Measurements from ENCODE around the gene NHERF2. TPM values are rescaled to one million over a fixed set of nuclear protein-coding genes. Genes with fewer than 3 reads are reported as not detected.
A peak's percentile ranks its signal among the peaks of the same experiment; 100 is the strongest.

The NHERF2 gene
- polyA plus RNA-seq, 2 of the 4 experiments (the other 2 are of a cell fraction) = 32.3 to 35.0 TPM

GRCh38 chr16:2006317-2006716, 20.4 kb upstream of the NHERF2 start (continued):
- TF ChIP-seq, protein P1, sequence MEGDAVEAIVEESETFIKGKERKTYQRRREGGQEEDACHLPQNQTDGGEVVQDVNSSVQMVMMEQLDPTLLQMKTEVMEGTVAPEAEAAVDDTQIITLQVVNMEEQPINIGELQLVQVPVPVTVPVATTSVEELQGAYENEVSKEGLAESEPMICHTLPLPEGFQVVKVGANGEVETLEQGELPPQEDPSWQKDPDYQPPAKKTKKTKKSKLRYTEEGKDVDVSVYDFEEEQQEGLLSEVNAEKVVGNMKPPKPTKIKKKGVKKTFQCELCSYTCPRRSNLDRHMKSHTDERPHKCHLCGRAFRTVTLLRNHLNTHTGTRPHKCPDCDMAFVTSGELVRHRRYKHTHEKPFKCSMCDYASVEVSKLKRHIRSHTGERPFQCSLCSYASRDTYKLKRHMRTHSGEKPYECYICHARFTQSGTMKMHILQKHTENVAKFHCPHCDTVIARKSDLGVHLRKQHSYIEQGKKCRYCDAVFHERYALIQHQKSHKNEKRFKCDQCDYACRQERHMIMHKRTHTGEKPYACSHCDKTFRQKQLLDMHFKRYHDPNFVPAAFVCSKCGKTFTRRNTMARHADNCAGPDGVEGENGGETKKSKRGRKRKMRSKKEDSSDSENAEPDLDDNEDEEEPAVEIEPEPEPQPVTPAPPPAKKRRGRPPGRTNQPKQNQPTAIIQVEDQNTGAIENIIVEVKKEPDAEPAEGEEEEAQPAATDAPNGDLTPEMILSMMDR (IDR thresholded peaks at IDR 0.05) = no peak
- TF ChIP-seq HOXB5 (CRISPR knock-in tag; IDR thresholded peaks at IDR 0.05) = no peak
- no peak for TF ChIP-seq EHF (CRISPR knock-in tag; IDR thresholded peaks at IDR 0.05)
- no peak for TF ChIP-seq TP53 (CRISPR knock-in tag; IDR thresholded peaks at IDR 0.05)
- TF ChIP-seq CBX8 (IDR thresholded peaks at IDR 0.05) = no peak
- TF ChIP-seq, protein P2, sequence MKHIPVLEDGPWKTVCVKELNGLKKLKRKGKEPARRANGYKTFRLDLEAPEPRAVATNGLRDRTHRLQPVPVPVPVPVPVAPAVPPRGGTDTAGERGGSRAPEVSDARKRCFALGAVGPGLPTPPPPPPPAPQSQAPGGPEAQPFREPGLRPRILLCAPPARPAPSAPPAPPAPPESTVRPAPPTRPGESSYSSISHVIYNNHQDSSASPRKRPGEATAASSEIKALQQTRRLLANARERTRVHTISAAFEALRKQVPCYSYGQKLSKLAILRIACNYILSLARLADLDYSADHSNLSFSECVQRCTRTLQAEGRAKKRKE (CRISPR knock-in tag; IDR thresholded peaks at IDR 0.05; ENCODE audit: low read depth) = no peak

DNA sequence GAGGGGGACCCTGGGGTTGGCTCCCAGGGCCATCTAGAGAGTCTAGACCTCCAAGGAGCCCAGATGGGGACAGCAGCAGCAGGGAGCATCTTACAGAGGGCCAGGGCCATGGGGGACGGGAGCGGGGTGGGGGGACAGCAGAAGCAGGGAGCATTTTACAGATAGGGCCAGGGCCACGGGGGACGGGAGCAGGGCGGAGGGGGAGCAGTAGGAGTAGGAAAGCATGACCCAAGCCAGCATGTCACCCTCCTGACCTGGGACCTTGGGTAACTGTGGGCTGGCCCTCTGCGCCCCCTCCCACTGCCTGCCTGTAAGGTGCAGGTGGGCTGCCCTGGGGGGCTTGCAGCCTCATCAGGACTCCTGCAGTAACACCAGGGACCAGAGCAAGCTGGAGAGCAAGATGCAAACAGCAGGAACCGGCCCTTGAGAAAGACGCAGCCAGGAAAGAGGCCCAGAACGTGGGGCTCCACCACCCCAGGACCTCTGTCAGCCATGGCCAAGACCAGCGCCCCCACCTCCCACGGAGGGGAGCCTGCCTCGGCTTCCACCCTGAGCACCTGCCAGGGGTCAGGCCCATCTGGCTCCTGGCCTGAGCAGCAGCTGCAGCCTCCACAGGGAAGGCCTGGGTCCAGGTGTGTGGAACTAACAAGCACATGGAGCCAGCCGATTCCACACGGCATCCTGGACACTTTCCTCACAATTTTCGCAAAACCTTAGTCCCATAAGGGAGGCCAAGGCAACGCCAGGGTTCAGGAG, 19.4 kb upstream of the NHERF2 start:
- ChIA-PET CTCF (interaction anchor here (1.3 to 11.3 kb wide), 7 partner anchors 15 to 133 kb away, joined by 3 to 196 read pairs (median 4); partner anchors contain the start of genes GFER, NOXO1 and SYNGR3), POLR2A (interaction anchor here (1.4 kb wide), 1 partner anchor 43 kb away, joined by 4 read pairs; the partner anchor contains the start of gene RPS2)
- WGBS (ENCODE audit: missing lambda C conversion rate) = 87% methylated on average over 14 of the region's 16 CpGs
- TF ChIP-seq, protein P1 (IDR thresholded peaks at IDR 0.05) = no peak
- TF ChIP-seq E2F6 (IDR thresholded peaks at IDR 0.05; ENCODE audit: borderline replicate concordance, low read depth) (no peak), KDM5A (IDR thresholded peaks at IDR 0.05) (no peak), KDM1A (IDR thresholded peaks at IDR 0.05; ENCODE audit: low read depth) (no peak)
- TF ChIP-seq, protein P3, sequence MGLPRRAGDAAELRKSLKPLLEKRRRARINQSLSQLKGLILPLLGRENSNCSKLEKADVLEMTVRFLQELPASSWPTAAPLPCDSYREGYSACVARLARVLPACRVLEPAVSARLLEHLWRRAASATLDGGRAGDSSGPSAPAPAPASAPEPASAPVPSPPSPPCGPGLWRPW (IDR thresholded peaks at IDR 0.05) = no peak
- Histone ChIP-seq H3K9me3 (no peaks in the 10 kb centered on the region), H3K4me3 (no peak overlapping the region; the same call in 2 of the 3 replicates), H3K4me1 (peaks cover 55% of the 10 kb centered on the region), H3K27ac (peak overlapping the region in 1 of 2 experiments; percentile 95; a peak in 3 of 6 replicates), H3K4me2 (peak overlapping the region; percentile 91)
- DNase-seq (ENCODE audit: low read depth in 1 of 2, low spot score in 1 of 2) (no peak), ATAC-seq (no peak), FAIRE-seq (no peak)

GRCh38 chr16:2008009-2008526, 18.6 kb upstream of the NHERF2 start:
- DNase-seq (ENCODE audit: low read depth in 1 of 2, low spot score in 1 of 2) (no peak), ATAC-seq (no peak), FAIRE-seq (no peak)
- no peaks in the 10 kb centered on the region for H3K9me3 ChIP-seq
- peak overlapping the region; percentile 91 for H3K4me2 ChIP-seq
- peaks cover 55% of the 10 kb centered on the region for H3K4me1 ChIP-seq
- WGBS (ENCODE audit: missing lambda C conversion rate) = 53% methylated on average over 15 of the region's 15 CpGs
- H3K27ac ChIP-seq = peak overlapping the region; percentile 95 to 98
- ChIA-PET CTCF (interaction anchor here (1.3 to 11.3 kb wide), 7 partner anchors 14 to 139 kb away, joined by 3 to 196 read pairs (median 4); partner anchors contain the start of genes GFER, NOXO1 and SYNGR3), POLR2A (interaction anchor here (0.7 to 1.4 kb wide), 3 partner anchors 24 to 147 kb away, joined by 3 to 4 read pairs (median 4); partner anchors contain the start of genes GFER, RPS2 and TRAF7)
- H3K4me3 ChIP-seq = peak overlapping the region; percentile 94
- TF ChIP-seq, protein P4, sequence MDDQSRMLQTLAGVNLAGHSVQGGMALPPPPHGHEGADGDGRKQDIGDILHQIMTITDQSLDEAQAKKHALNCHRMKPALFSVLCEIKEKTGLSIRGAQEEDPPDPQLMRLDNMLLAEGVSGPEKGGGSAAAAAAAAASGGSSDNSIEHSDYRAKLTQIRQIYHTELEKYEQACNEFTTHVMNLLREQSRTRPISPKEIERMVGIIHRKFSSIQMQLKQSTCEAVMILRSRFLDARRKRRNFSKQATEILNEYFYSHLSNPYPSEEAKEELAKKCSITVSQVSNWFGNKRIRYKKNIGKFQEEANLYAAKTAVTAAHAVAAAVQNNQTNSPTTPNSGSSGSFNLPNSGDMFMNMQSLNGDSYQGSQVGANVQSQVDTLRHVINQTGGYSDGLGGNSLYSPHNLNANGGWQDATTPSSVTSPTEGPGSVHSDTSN (IDR thresholded peaks at IDR 0.05) = no peak
- TF ChIP-seq HDAC2 (IDR thresholded peaks at IDR 0.05) (no peak), ZC3H11A (IDR thresholded peaks at IDR 0.05) (no peak), FOSL2 (IDR thresholded peaks at IDR 0.05) (no peak), FOSL2 (CRISPR knock-in tag; IDR thresholded peaks at IDR 0.05) (no peak), ZFP36 (IDR thresholded peaks at IDR 0.05; ENCODE audit: borderline replicate concordance, partially characterized antibody) (no peak), HOXB5 (CRISPR knock-in tag; IDR thresholded peaks at IDR 0.05) (no peak), CHD4 (IDR thresholded peaks at IDR 0.05; ENCODE audit: borderline replicate concordance) (no peak), EP300 (IDR thresholded peaks at IDR 0.05) (no peak), PHF8 (IDR thresholded peaks at IDR 0.05; ENCODE audit: borderline replicate concordance, low read depth) (no peak), E2F6 (IDR thresholded peaks at IDR 0.05; ENCODE audit: borderline replicate concordance, low read depth) (no peak), EHF (CRISPR knock-in tag; IDR thresholded peaks at IDR 0.05) (no peak), POLR2A (IDR thresholded peaks at IDR 0.05; ENCODE audit: low read length) (no peak), ZNF302 (CRISPR knock-in tag; IDR thresholded peaks at IDR 0.05) (no peak)
- TF ChIP-seq, protein P5, sequence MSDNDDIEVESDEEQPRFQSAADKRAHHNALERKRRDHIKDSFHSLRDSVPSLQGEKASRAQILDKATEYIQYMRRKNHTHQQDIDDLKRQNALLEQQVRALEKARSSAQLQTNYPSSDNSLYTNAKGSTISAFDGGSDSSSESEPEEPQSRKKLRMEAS (IDR thresholded peaks at IDR 0.05) = no peak
- TF ChIP-seq, protein P3 (IDR thresholded peaks at IDR 0.05) = no peak
- TF ChIP-seq, protein P6, sequence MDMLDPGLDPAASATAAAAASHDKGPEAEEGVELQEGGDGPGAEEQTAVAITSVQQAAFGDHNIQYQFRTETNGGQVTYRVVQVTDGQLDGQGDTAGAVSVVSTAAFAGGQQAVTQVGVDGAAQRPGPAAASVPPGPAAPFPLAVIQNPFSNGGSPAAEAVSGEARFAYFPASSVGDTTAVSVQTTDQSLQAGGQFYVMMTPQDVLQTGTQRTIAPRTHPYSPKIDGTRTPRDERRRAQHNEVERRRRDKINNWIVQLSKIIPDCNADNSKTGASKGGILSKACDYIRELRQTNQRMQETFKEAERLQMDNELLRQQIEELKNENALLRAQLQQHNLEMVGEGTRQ (IDR thresholded peaks at IDR 0.05) = no peak
